ENCODE results near the gene AJM1.
A peak's percentile ranks its signal among the peaks of the same experiment; 100 is the strongest.
"Not testable (repeated sequence)": the region's sequence is repeated elsewhere in the genome, so short reads cannot be mapped to it uniquely, and the experiment has no call there.

The AJM1 gene

DNA sequence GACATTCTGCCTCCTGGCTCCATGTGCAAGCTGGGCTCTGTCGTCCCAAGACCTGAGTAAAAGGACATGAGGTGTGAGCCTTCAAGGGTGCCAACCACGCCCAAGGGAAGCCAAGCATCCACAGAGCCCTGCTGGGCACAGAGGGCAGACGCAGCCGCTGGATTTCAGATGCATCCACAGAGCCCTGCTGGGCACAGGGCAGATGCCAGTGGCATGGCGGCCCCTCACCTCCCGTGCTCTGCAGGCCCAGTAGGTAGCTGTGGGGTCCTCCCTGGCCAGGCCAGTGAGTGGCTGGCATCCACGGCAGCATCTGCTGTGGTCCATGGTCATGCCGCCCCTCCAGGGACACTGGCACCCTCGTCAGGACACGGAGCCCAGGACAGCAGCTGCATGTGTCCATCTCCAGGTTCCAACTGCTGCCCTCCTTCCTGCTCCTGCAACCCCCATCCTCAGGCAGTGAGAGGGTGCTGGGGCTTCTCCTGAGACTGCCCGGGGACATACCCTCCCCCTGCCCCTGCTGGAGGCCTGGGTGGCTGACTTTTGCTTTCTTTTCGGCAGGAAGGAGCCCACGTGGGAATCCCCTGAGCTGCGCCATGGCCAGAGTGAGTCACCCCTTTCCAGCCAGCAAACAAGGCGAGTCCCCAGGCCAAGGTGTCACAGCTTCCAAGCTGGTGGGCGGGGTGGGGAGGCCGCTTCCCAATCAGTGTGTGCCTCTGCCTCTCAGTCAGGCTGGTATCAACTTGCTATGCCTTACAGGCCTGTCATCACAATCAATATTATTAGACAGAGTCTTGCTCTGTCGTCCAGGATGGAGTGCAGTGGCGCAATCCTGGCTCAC, 40.0 kb downstream of the AJM1 start:
- peak overlapping the region; percentile 65 for H3K4me3 ChIP-seq (ENCODE audit: low read depth, low read length)
- TF ChIP-seq, protein P1, sequence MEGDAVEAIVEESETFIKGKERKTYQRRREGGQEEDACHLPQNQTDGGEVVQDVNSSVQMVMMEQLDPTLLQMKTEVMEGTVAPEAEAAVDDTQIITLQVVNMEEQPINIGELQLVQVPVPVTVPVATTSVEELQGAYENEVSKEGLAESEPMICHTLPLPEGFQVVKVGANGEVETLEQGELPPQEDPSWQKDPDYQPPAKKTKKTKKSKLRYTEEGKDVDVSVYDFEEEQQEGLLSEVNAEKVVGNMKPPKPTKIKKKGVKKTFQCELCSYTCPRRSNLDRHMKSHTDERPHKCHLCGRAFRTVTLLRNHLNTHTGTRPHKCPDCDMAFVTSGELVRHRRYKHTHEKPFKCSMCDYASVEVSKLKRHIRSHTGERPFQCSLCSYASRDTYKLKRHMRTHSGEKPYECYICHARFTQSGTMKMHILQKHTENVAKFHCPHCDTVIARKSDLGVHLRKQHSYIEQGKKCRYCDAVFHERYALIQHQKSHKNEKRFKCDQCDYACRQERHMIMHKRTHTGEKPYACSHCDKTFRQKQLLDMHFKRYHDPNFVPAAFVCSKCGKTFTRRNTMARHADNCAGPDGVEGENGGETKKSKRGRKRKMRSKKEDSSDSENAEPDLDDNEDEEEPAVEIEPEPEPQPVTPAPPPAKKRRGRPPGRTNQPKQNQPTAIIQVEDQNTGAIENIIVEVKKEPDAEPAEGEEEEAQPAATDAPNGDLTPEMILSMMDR (IDR thresholded peaks at IDR 0.05; ENCODE audit: insufficient read depth, low read depth, low read length, missing control alignments): no peak
- peak; percentile 90 for DNase-seq (ENCODE audit: low read depth)

DNA sequence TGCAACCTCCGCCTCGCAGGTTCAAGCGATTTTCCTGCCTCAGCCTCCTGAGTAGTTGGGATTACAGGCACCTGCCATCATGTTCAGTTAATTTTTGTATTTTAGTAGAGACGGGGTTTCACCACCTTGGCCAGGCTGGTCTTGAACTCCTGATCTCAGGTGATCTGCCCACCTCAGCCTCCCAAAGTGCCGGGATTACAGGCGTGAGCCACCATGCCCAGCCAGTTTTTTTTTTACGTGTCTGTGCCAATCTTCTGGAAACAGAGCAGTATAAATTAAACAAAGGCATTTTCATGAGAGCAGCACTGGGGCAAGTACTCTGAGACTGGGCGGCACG, 40.6 kb downstream of the AJM1 start:
- not testable (repeated sequence) for DNase-seq (ENCODE audit: low read depth); H3K4me3 ChIP-seq (ENCODE audit: low read depth, low read length)

DNA sequence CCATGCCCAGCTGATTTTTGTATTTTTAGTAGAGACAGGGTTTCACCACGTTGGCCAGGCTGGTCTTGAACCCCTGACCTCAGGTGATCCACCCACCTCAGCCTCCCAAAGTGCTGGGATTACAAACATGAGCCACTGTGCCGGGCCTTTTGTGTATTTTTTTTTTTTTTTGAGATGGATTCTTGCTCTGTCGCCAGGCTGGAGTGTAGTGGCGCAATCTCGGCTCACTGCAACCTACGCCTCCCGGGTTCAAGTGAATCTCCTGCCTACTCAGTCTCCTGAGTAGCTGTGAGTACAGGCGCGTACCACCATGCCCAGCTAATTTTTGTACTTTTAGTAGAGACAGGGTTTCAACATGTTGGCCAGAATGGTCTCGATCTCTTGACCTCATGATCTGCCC, 41.4 kb downstream of the AJM1 start:
- not testable (repeated sequence) for DNase-seq (ENCODE audit: low read depth); H3K4me3 ChIP-seq (ENCODE audit: low read depth, low read length)

DNA sequence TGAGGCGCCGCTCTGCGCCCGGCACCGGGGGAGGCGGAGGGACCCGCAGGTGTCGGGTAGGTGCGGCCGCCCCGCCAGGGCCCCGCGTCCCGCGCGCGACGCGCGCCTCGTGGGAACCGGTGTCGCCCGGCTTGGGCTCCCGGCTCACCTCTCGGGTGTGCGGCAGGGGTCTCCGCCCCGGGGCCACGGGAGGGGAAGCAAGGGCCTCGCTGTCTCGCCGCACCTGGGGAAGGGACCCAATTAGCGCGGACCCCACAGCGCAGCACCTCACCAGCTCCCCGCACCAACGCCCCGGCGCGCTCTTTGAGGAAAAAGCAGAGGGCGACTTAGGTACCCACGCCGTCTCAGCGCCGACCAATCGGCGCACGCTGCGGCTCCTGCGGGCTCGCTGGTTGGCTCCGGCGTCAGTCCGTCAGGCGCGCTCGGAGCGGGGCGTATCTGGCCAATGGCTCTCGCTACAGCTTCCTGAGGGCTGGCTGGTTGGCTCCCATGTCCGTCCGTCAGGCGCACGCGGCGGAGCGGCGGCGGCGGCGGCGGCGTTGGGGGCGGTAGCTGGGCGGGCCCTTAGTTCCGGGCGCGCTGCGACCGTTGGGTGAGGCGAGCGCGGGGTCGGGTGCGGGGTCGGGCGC, 43.8 kb downstream of the AJM1 start, which contains the start of gene TRAF2:
Gene TRAF2 (plus strand): TSS at position 567 of the 629 bp plus-strand sequence. CDS start 12,225 bp downstream, outside the sequence.
- TF ChIP-seq, protein P1 (IDR thresholded peaks at IDR 0.05; ENCODE audit: insufficient read depth, low read depth, low read length, missing control alignments): no peak
- DNase-seq (ENCODE audit: low read depth): peak; percentile 100
- peak within 1 kb of the TSS; percentile 93 for H3K4me3 ChIP-seq (ENCODE audit: low read depth, low read length)

DNA sequence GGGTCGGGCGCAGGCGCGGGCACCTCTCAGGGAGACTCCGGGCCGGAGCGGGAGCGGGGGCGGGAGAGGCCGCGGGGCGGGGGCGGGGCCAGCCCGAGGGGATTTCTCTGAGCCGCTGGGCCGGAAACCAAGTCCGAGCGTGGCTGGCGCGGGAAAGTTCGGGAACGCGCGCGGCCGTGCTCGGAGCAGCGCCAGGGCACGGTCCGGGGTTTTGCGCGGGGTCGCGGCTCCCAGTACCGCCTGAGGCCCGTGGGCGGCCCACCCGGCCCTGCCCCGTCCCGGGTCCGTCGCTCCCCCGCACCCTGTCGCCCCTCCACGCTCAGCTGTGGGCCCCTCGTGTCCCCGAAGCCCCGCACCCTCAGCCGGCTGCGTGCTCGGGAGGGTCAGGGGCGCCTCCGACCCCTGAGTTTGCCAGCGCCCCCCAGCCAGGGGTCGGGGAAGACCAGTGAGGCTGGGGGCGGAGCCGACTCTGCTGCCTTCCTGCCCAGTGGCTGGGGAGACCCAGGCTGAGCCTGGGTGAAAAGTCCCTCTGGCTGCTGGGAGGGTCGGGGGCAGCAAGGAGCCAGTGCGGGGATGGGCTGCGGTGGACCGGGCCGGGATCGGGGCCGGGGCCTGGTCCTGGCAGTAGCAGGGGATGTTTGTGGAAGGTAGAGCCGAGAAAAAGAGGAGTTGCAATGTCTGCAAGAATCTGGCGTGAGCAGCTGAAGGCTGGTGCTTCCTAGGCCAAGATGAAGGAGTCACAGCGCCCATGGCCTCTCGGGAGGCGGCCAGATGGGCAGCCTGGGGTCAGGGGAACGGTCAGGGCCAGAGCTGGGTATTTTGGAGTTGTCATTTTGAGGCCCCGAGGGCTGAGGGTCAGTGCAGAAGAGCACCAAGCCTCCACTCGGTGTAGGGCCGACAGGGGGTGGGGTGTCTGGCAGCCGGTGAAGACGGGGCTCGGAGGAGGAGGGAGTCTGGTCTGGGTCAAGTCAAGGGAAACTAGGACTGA, 44.6 kb downstream of the AJM1 start:
- H3K4me3 ChIP-seq (ENCODE audit: low read depth, low read length): peak overlapping the region; percentile 93
- peak; percentile 41 for DNase-seq (ENCODE audit: low read depth)
- TF ChIP-seq, protein P1 (IDR thresholded peaks at IDR 0.05; ENCODE audit: insufficient read depth, low read depth, low read length, missing control alignments): no peak

DNA sequence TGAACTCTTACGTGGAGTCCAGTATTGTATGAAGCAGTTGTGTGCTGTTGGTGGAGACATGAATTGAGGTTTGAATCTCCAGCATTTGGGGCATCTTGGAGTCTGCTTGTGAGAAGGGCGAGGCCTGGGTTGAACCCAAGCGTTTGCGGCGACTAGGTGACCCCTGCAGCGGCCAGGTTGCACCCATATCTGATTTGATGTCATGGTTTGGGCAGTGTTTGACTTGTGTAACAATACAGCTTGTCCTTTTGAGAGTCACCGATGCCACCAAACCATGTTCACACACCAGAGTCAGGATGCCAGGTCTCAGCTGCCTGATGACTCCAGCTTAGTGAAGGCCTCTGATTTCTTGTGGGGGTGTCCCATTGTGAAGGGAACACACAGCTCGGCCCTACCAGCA, 46.2 kb downstream of the AJM1 start:
- DNase-seq (ENCODE audit: low read depth): no peak
- TF ChIP-seq, protein P1 (IDR thresholded peaks at IDR 0.05; ENCODE audit: insufficient read depth, low read depth, low read length, missing control alignments): no peak
- no peak overlapping the region for H3K4me3 ChIP-seq (ENCODE audit: low read depth, low read length)

DNA sequence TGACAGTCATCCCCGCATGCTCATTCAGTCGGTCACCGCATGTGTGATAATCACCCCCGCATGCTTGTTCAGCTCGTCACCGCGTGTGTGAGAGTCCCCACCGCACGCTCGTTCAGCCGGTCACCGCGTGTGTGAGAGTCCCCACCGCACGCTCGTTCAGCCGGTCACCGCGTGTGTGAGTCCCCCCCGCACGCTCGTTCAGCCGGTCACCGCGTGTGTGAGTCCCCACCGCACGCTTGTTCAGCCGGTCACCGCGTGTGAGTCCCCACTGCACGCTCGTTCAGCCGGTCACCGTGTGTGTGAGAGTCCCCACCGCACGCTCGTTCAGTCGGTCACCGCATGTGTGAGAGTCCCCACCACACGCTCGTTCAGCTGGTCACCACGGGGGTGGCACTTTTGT, 47.6 kb downstream of the AJM1 start:
- no peak for DNase-seq (ENCODE audit: low read depth)
- TF ChIP-seq, protein P1 (IDR thresholded peaks at IDR 0.05; ENCODE audit: insufficient read depth, low read depth, low read length, missing control alignments): no peak
- no peak overlapping the region for H3K4me3 ChIP-seq (ENCODE audit: low read depth, low read length)

Data from GM12865 (cell line).